Skeletal muscle tissue (tissue), 4 donors: ENCODE measurements around the gene C12orf43. TPM values are rescaled to one million over a fixed set of nuclear protein-coding genes. Genes with fewer than 3 reads are reported as not detected.
"Not testable (repeated sequence)": the region's sequence is repeated elsewhere in the genome, so short reads cannot be mapped to it uniquely, and the experiment has no call there.

Experiments used
- H3K27ac ChIP-seq: one replicate; pipeline ENCODE4 v1.7.0; 2013; ENCODE audit warnings: mild to moderate bottlenecking, low read depth, low read length, inconsistent platforms
- H3K27me3 ChIP-seq, 3 donors: one replicate each; pipeline ENCODE4 v1.7.0; 2013; ENCODE audit warnings: low read length in 3 of 3; ENCODE audit not compliant: control insufficient read depth in 3 of 3, insufficient read depth in 3 of 3
- H3K36me3 ChIP-seq, 3 donors: one replicate each; pipeline ENCODE4 v1.7.0; 2013; ENCODE audit warnings: low read length in 3 of 3; ENCODE audit not compliant: control insufficient read depth in 3 of 3, insufficient read depth in 3 of 3
- H3K4me1 ChIP-seq, 3 donors: one replicate each; pipeline ENCODE4 v1.7.0; 2013; ENCODE audit warnings: low read length in 3 of 3, mild to moderate bottlenecking in 3 of 3; ENCODE audit not compliant: control insufficient read depth in 3 of 3, insufficient read depth in 3 of 3
- H3K4me3 ChIP-seq, 3 donors: one replicate each; pipeline ENCODE4 v1.7.0; 2013; ENCODE audit warnings: low read length in 3 of 3
- H3K9ac ChIP-seq, 3 donors: one replicate each; pipeline ENCODE4 v1.7.0; 2013; ENCODE audit warnings: low read length in 3 of 3, mild to moderate bottlenecking in 3 of 3, moderate library complexity in 2 of 3, low read depth in 1 of 3
- H3K9me3 ChIP-seq, 3 donors: one replicate each; pipeline ENCODE4 v1.7.0; 2013; ENCODE audit warnings: low read length in 3 of 3; ENCODE audit not compliant: control insufficient read depth in 3 of 3
- total RNA-seq: library from RNA; depleted of rRNA; stranded (reverse); fragments of >200 nt; gene quantifications from one replicate; pipeline ENCODE4 v1.2.3, GENCODE V29; 2014
- donor health status: Osteomylitis.

C12orf43 gene
- total RNA-seq: 8.4 TPM

GRCh38 chr12:121015825-121016766 is at the start of gene C12orf43:
C12orf43 (minus strand) TSS chr12:121016487; CDS start chr12:121016474, 13 bp downstream.
- Histone ChIP-seq H3K4me1 (peaks cover 6 to 7% (median 6%) of the 10 kb centered on the region in 3 donors), H3K9ac (peak within 1 kb of the TSS; percentile 88 to 96 (median 91)), H3K4me3 (peak within 1 kb of the TSS; percentile 97 to 100 (median 99)), H3K27ac (peak within 1 kb of the TSS; percentile 53), H3K27me3 (no peaks in the 10 kb centered on the region), H3K36me3 (peaks cover 8 to 14% (median 8%) of the 10 kb centered on the region in 3 donors), H3K9me3 (no peaks in the 10 kb centered on the region)

- Histone ChIP-seq H3K4me3 (no peak overlapping the region), H3K9ac (no peak overlapping the region), H3K4me1 (peaks cover 0 to 2% (median 0%) of the 10 kb centered on the region in 3 donors), H3K9me3 (no peaks in the 10 kb centered on the region), H3K36me3 (no peaks in the 10 kb centered on the region), H3K27ac (no peak overlapping the region), H3K27me3 (peaks cover 0 to 2% (median 0%) of the 10 kb centered on the region in 3 donors)
These were observed 49.1 kb upstream of the C12orf43 start for GRCh38 chr12:121065345-121065744.

GRCh38 chr12:121064586-121064985 is 48.3 kb upstream of the C12orf43 start:
- not testable (repeated sequence) for H3K36me3 ChIP-seq, H3K27ac ChIP-seq, H3K4me1 ChIP-seq, H3K9ac ChIP-seq, H3K9me3 ChIP-seq, H3K4me3 ChIP-seq, H3K27me3 ChIP-seq

GRCh38 chr12:121064116-121064515 is 47.8 kb upstream of the C12orf43 start:
- H3K9ac ChIP-seq: no peak overlapping the region
- H3K4me3 ChIP-seq: no peak overlapping the region
- H3K4me1 ChIP-seq: peaks cover 0 to 2% (median 0%) of the 10 kb centered on the region in 3 donors
- no peak overlapping the region for H3K27ac ChIP-seq
- no peaks in the 10 kb centered on the region for H3K36me3 ChIP-seq
- no peaks in the 10 kb centered on the region for H3K9me3 ChIP-seq
- H3K27me3 ChIP-seq: peaks cover 0 to 2% (median 0%) of the 10 kb centered on the region in 3 donors

GRCh38 chr12:121062391-121063045 is 46.2 kb upstream of the C12orf43 start:
- Histone ChIP-seq H3K9ac (no peak overlapping the region), H3K4me1 (peaks cover 0 to 2% (median 0%) of the 10 kb centered on the region in 3 donors), H3K4me3 (no peak overlapping the region), H3K27me3 (no peaks in the 10 kb centered on the region), H3K36me3 (no peaks in the 10 kb centered on the region), H3K9me3 (no peaks in the 10 kb centered on the region), H3K27ac (no peak overlapping the region)

- Histone ChIP-seq H3K9me3 (no peaks in the 10 kb centered on the region), H3K4me1 (peaks cover 0 to 2% (median 0%) of the 10 kb centered on the region in 3 donors), H3K9ac (no peak overlapping the region), H3K27ac (no peak overlapping the region), H3K36me3 (no peaks in the 10 kb centered on the region), H3K27me3 (no peaks in the 10 kb centered on the region), H3K4me3 (no peak overlapping the region)
These were observed 45.5 kb upstream of the C12orf43 start for GRCh38 chr12:121061831-121062230.

- Histone ChIP-seq H3K4me3 (peak overlapping the region; percentile 16 to 43 (median 35)), H3K4me1 (peaks cover 0 to 2% (median 0%) of the 10 kb centered on the region in 3 donors), H3K36me3 (no peaks in the 10 kb centered on the region), H3K9me3 (no peaks in the 10 kb centered on the region), H3K27me3 (no peaks in the 10 kb centered on the region), H3K27ac (peak overlapping the region; percentile 56), H3K9ac (peak overlapping the region in 2 of 3 donors; percentile 25 to 45)
These were observed 44.1 kb upstream of the C12orf43 start for GRCh38 chr12:121060149-121061001.

GRCh38 chr12:121059031-121059898 is 43.0 kb upstream of the C12orf43 start:
- Histone ChIP-seq H3K36me3 (no peaks in the 10 kb centered on the region), H3K27ac (no peak overlapping the region), H3K27me3 (no peaks in the 10 kb centered on the region), H3K9me3 (no peaks in the 10 kb centered on the region), H3K4me3 (peak overlapping the region in 1 of 3 donors; percentile 16), H3K9ac (no peak overlapping the region), H3K4me1 (peaks cover 0 to 2% (median 0%) of the 10 kb centered on the region in 3 donors)

GRCh38 chr12:121057794-121058193 is 41.5 kb upstream of the C12orf43 start:
- Histone ChIP-seq H3K4me3 (no peak overlapping the region), H3K4me1 (peaks cover 0 to 2% (median 0%) of the 10 kb centered on the region in 3 donors), H3K27me3 (no peaks in the 10 kb centered on the region), H3K36me3 (no peaks in the 10 kb centered on the region), H3K27ac (no peak overlapping the region), H3K9ac (no peak overlapping the region), H3K9me3 (no peaks in the 10 kb centered on the region)
